ENCODE measurements around the gene PRKG1.
A peak's percentile ranks its signal among the peaks of the same experiment; 100 is the strongest.

Gene PRKG1

DNA sequence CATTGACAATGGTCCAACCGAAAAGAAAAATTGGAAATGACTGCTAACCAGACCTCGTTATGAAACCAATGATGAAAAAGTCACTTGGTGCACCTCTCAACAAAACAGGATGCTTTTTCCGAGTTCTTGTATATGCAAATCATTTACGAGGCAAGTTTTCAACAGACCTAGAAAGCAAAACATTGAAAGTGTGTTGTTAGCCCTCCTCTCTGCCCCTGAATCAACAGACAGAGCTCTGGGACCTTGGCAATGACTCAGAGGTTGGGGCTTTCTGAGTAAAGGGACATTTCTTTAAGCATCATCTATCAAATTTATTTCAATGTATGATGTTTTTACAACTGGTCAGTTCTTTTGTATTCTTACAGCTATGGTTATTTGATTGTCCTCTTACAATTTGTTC is 1223.5 kb downstream of the PRKG1 start:
- ATAC-seq (no peak), DNase-seq (no peak)
- Mint-ChIP-seq H3K27me3 (no peaks in the 10 kb centered on the region), H3K36me3 (ENCODE audit: low read depth) (no peaks in the 10 kb centered on the region), H3K27ac (no peak overlapping the region), H3K9me3 (peaks cover 4% of the 10 kb centered on the region), H3K4me3 (no peak overlapping the region), H3K4me1 (no peaks in the 10 kb centered on the region)

DNA sequence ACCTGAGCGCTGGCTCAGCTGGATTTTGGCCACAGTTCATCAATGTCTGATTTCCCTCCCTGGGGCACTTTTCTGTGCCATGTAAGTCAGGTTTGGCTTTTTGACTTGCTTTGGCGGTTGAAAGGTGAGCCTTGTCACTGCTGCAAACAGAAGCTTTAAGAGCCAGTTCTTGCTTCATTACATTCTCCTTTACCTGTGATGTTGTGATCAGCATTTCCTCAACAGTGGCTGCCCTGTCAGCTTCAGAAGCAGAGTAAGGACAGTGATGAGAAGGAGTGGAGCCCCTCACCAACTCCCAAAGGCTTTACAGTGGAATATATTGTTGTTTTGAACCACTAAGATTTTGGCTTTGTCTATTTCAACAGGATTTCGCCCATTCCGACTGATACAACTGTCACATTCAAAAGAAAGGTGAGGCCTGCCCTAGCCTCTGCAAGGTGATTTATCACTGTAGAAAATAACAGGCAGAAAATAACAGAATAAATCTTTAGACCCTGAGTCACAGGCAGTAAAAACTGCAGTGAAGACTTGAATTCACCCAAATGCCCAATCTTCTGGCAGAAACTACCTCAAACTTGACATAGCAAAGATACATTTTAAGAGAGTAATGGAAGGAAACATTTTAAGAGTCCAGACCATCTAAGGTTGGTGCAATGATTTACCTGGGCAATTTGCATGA is 1226.5 kb downstream of the PRKG1 start:
- Mint-ChIP-seq H3K4me3 (no peak overlapping the region), H3K4me1 (no peaks in the 10 kb centered on the region), H3K27ac (no peak overlapping the region), H3K9me3 (peaks cover 4% of the 10 kb centered on the region), H3K36me3 (ENCODE audit: low read depth) (no peaks in the 10 kb centered on the region), H3K27me3 (no peaks in the 10 kb centered on the region)
- no peak for ATAC-seq
- DNase-seq, result no peak

DNA sequence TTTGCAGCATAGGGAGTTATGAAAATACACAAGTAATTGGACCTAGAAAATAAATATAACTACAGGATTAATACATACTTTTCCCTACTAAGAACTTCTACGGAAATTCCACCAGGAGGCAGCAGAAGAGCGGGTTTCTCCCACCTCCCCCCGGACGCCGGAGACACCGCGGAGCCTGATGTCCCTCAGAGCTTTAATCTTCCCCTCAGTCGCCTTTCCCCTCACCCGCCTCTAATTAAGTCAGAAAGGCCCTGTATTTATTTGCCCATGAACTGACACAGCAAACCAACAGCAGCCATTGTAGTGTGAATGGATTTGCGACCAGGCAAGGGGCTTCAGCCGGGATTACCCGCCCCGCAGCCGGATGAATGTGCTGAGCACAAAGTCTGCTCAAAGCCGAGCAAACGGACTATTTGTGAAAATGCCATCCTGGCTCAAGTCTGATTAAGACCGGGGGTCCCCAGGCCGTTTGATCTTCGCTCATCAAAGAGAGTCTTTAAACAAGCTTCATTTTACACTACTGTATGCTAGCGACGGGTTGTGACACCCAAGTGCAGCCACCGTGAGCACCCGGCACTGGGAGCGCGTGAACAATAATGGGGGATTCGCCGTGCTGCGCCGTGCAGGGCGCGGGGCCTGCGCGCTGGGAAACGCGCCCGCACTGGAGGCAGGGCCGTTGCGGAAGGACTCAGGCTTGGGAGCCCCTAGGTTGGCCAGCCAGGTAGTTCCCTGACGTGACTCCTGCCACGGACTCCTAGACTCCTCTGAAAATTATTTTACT is 1234.2 kb downstream of the PRKG1 start:
- no peak overlapping the region for H3K27ac Mint-ChIP-seq
- ATAC-seq, result no peak
- peaks cover 41% of the 10 kb centered on the region for H3K27me3 Mint-ChIP-seq
- H3K4me3 Mint-ChIP-seq, result peak overlapping the region; percentile 36
- DNase-seq, result peak; percentile 23
- peaks cover 8% of the 10 kb centered on the region for H3K4me1 Mint-ChIP-seq
- H3K36me3 Mint-ChIP-seq (ENCODE audit: low read depth), result peaks cover 2% of the 10 kb centered on the region
- H3K9me3 Mint-ChIP-seq, result peaks cover 6% of the 10 kb centered on the region

DNA sequence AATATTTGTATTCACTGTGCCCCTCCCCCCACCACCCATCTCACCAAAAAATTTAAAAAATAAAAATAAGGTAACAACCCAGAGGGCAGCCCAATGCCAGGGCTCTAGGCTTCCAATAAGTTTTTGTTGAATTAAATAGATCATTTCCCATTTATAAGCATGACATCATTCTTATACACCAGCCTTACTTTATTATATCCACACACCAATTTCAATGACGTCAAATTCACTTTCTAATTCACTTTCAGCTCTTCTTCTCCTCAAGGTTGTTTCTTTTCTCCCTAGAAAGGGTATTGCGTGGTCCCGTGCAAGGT is 1238.6 kb downstream of the PRKG1 start:
- Mint-ChIP-seq H3K4me3 (peak overlapping the region; percentile 48), H3K4me1 (peaks cover 17% of the 10 kb centered on the region), H3K27me3 (peaks cover 65% of the 10 kb centered on the region), H3K9me3 (peaks cover 6% of the 10 kb centered on the region), H3K27ac (no peak overlapping the region), H3K36me3 (ENCODE audit: low read depth) (peaks cover 2% of the 10 kb centered on the region)
- ATAC-seq (no peak), DNase-seq (no peak)

- Mint-ChIP-seq H3K9me3 (peaks cover 6% of the 10 kb centered on the region), H3K27ac (no peak overlapping the region), H3K36me3 (ENCODE audit: low read depth) (peaks cover 2% of the 10 kb centered on the region), H3K4me3 (peak overlapping the region; percentile 48), H3K27me3 (peaks cover 60% of the 10 kb centered on the region), H3K4me1 (peaks cover 17% of the 10 kb centered on the region)
- no peak for DNase-seq
- no peak for ATAC-seq
Measured at GRCh38 chr10:52313256-52313932, 1239.1 kb downstream of the PRKG1 start.

DNA sequence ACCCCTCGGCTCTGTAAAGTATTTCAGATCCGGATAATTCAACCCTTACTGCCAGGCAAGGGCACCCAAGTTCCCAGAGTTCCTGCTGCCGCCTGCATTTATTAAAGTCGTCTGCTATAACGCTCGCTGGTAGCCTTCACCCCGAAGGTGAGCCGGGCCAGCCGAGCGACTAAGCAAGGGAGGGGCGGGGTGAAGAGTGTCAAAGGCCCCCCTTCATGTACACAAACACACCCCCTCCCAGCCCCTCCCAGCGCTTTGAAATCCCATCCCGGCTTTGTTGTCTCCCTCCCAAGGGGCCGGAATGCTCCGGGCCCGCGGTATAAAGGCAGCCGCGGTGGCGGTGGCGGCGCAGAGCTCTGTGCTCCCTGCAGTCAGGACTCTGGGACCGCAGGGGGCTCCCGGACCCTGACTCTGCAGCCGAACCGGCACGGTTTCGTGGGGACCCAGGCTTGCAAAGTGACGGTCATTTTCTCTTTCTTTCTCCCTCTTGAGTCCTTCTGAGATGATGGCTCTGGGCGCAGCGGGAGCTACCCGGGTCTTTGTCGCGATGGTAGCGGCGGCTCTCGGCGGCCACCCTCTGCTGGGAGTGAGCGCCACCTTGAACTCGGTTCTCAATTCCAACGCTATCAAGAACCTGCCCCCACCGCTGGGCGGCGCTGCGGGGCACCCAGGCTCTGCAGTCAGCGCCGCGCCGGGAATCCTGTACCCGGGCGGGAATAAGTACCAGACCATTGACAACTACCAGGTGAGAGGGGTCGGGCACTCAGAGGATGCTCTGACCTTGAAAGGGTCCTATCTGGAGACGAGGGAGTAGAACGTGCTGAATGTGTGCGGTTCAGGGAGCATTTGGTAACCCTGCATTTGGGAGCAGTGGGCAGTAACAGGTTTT is 1239.9 kb downstream of the PRKG1 start, which contains the start of gene DKK1:
Gene DKK1 (plus strand): TSS at position 349 of the 889 bp plus-strand sequence. CDS start 154 bp downstream, at position 503.
- Mint-ChIP-seq H3K27me3 (peaks cover 52% of the 10 kb centered on the region), H3K36me3 (ENCODE audit: low read depth) (peaks cover 2% of the 10 kb centered on the region), H3K9me3 (peaks cover 6% of the 10 kb centered on the region), H3K27ac (no peak within 1 kb of the TSS), H3K4me3 (peak within 1 kb of the TSS; percentile 48), H3K4me1 (peaks cover 15% of the 10 kb centered on the region)
- peak; percentile 42 for DNase-seq
- ATAC-seq, result peak; percentile 37

DNA sequence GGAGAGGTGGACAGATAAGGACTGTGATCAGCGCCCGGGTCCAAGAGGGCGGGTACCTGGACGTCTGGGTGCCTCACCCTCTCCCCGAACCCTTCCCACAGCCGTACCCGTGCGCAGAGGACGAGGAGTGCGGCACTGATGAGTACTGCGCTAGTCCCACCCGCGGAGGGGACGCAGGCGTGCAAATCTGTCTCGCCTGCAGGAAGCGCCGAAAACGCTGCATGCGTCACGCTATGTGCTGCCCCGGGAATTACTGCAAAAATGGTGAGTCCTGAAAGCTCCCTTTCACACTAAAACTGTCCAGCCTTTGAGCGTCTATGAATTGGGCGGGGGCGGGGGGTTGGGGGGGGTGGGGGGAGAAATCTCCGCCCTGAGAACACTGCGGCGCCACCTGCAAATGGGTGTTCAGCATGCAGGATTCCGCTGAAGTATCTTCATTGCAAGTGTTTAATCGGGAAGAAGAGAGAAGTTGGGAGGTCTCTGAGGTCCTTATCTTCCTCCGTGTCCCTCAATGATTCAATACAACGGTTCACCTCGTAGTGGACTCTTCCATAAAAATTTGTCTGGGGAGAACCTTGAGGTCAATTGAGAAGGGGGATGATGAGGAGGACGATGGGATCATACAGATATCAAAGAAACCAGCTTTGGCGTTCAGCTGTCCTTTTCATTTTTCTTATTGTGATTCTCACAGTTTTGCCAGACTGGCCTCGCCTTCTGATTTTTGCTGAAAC is 1240.7 kb downstream of the PRKG1 start:
- Mint-ChIP-seq H3K36me3 (ENCODE audit: low read depth) (peaks cover 2% of the 10 kb centered on the region), H3K27ac (no peak overlapping the region), H3K9me3 (peaks cover 6% of the 10 kb centered on the region), H3K27me3 (peaks cover 44% of the 10 kb centered on the region), H3K4me3 (peak overlapping the region; percentile 42), H3K4me1 (peaks cover 15% of the 10 kb centered on the region)
- DNase-seq, result no peak
- ATAC-seq, result no peak

DNA sequence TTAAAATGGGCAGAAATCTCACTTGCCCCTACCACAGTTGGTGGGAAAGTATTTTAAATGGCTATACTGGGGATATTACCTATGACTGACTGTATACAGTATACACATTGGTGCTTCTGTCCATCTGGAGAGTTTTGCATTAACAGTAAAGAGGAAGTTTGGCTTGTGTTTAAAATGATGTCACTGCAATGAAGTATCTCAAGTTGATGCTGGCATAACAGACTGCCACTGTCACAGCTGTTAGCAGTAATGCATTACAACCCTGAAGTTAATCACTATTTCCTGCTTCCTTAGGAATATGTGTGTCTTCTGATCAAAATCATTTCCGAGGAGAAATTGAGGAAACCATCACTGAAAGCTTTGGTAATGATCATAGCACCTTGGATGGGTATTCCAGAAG is 1241.7 kb downstream of the PRKG1 start:
- Mint-ChIP-seq H3K27ac (no peak overlapping the region), H3K27me3 (peaks cover 38% of the 10 kb centered on the region), H3K36me3 (ENCODE audit: low read depth) (peaks cover 2% of the 10 kb centered on the region), H3K4me1 (peaks cover 15% of the 10 kb centered on the region), H3K9me3 (peaks cover 6% of the 10 kb centered on the region), H3K4me3 (no peak overlapping the region)
- DNase-seq (no peak), ATAC-seq (no peak)

DNA sequence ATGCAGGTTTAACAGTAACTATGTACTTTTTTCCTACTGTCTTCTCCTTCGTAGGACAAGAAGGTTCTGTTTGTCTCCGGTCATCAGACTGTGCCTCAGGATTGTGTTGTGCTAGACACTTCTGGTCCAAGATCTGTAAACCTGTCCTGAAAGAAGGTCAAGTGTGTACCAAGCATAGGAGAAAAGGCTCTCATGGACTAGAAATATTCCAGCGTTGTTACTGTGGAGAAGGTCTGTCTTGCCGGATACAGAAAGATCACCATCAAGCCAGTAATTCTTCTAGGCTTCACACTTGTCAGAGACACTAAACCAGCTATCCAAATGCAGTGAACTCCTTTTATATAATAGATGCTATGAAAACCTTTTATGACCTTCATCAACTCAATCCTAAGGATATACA is 1242.2 kb downstream of the PRKG1 start:
- H3K27ac Mint-ChIP-seq, result no peak overlapping the region
- H3K9me3 Mint-ChIP-seq, result peaks cover 6% of the 10 kb centered on the region
- DNase-seq, result no peak
- ATAC-seq, result no peak
- H3K27me3 Mint-ChIP-seq, result peaks cover 38% of the 10 kb centered on the region
- H3K36me3 Mint-ChIP-seq (ENCODE audit: low read depth), result peaks cover 2% of the 10 kb centered on the region
- peaks cover 15% of the 10 kb centered on the region for H3K4me1 Mint-ChIP-seq
- no peak overlapping the region for H3K4me3 Mint-ChIP-seq

GRCh38 chr10:52318136-52318701 is 1243.9 kb downstream of the PRKG1 start:
- no peak for ATAC-seq
- H3K36me3 Mint-ChIP-seq (ENCODE audit: low read depth), result no peaks in the 10 kb centered on the region
- H3K9me3 Mint-ChIP-seq, result peaks cover 2% of the 10 kb centered on the region
- peaks cover 28% of the 10 kb centered on the region for H3K27me3 Mint-ChIP-seq
- peaks cover 11% of the 10 kb centered on the region for H3K4me1 Mint-ChIP-seq
- no peak for DNase-seq
- no peak overlapping the region for H3K27ac Mint-ChIP-seq
- H3K4me3 Mint-ChIP-seq, result no peak overlapping the region

DNA sequence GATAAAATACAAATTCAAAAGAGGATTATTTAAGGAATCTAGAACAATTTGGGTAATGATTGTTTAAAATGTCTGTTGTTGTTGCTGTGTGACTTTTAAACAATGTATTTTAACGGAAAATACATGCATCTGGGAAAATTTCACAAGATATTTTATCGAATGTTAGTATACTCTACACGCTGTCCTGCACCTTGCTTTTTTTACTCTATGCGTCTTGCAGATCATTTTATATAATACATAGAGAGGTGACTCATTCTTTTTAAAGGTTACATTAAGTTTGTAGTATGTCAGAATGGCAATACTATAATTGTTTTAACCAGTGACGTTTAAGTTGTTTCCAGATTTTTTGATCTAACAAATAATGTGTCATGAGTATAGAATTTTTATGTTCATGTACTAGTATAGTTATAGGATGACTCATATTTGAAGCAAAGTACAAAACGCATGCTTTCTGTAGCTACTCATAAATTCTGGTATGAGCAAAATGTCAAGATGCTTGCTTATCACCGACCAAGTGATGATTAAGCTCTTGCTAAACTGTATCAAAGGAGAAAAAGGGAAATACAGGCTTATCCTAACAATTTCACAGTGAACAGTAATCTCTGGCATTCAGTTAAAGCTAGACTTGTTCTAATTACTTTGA is 1244.7 kb downstream of the PRKG1 start:
- Mint-ChIP-seq H3K27me3 (peaks cover 21% of the 10 kb centered on the region), H3K4me3 (no peak overlapping the region), H3K36me3 (ENCODE audit: low read depth) (no peaks in the 10 kb centered on the region), H3K27ac (no peak overlapping the region), H3K4me1 (peaks cover 5% of the 10 kb centered on the region), H3K9me3 (no peaks in the 10 kb centered on the region)
- ATAC-seq, result no peak
- DNase-seq, result no peak

DNA sequence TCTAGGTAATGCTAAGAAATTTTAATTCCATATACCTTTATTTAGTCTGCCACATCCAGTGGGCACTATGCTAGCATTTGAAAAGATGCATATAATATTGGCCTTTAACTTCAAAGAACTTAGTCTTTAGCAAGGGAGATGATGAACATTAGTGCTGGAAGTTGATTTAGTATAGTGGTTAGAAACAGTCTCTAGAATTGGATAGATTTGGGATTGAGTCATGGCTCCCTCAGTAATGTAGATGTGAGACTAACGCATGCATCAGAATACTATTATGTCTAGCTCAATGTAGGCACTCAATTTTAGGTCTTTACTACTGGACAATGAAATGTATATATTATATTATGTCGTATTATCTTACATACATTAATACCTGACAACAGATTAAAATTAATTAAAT is 1245.6 kb downstream of the PRKG1 start:
- Mint-ChIP-seq H3K4me3 (no peak overlapping the region), H3K27me3 (peaks cover 12% of the 10 kb centered on the region), H3K9me3 (no peaks in the 10 kb centered on the region), H3K4me1 (no peaks in the 10 kb centered on the region), H3K27ac (no peak overlapping the region), H3K36me3 (ENCODE audit: low read depth) (no peaks in the 10 kb centered on the region)
- DNase-seq (no peak), ATAC-seq (no peak)

GRCh38 chr10:52322323-52322722 is 1248.0 kb downstream of the PRKG1 start:
- H3K4me1 Mint-ChIP-seq, result no peaks in the 10 kb centered on the region
- no peak for DNase-seq
- no peak overlapping the region for H3K27ac Mint-ChIP-seq
- ATAC-seq, result no peak
- H3K36me3 Mint-ChIP-seq (ENCODE audit: low read depth), result no peaks in the 10 kb centered on the region
- H3K4me3 Mint-ChIP-seq, result no peak overlapping the region
- H3K27me3 Mint-ChIP-seq, result no peaks in the 10 kb centered on the region
- no peaks in the 10 kb centered on the region for H3K9me3 Mint-ChIP-seq

All from activated naive CD8-positive, alpha-beta T cell treated with anti-CD3 and anti-CD28 coated beads, Interleukin-2, amount 50 U/mL, for 24 hours (primary cell).